Neuron (in vitro differentiated cells): Measurements from ENCODE around the gene ALG8.
"Not testable (repeated sequence)": the region's sequence is repeated elsewhere in the genome, so short reads cannot be mapped to it uniquely, and the experiment has no call there.

Experiments
- H2AFZ ChIP-seq: one replicate; pipeline ENCODE4 v1.6.1; 2013; ENCODE audit warnings: low read depth, mild to moderate bottlenecking, inconsistent platforms, low read length, moderate library complexity
- H3K27me3 ChIP-seq: one replicate; pipeline ENCODE4 v1.6.1; 2013; ENCODE audit warnings: low read length; ENCODE audit not compliant: insufficient read depth
- H3K36me3 ChIP-seq: one replicate; pipeline ENCODE4 v1.6.1; 2013; ENCODE audit warnings: low read length; ENCODE audit not compliant: insufficient read depth
- H3K4me1 ChIP-seq: one replicate; pipeline ENCODE4 v1.6.1; 2013; ENCODE audit warnings: low read length; ENCODE audit not compliant: insufficient read depth
- H3K4me3 ChIP-seq: 2 replicates; pipeline ENCODE4 v1.5.1; 2013; ENCODE audit warnings: mild to moderate bottlenecking, low read length, moderate library complexity
- H3K9me3 ChIP-seq: one replicate; pipeline ENCODE4 v1.6.1; 2013; ENCODE audit warnings: low read length

ALG8 gene

DNA sequence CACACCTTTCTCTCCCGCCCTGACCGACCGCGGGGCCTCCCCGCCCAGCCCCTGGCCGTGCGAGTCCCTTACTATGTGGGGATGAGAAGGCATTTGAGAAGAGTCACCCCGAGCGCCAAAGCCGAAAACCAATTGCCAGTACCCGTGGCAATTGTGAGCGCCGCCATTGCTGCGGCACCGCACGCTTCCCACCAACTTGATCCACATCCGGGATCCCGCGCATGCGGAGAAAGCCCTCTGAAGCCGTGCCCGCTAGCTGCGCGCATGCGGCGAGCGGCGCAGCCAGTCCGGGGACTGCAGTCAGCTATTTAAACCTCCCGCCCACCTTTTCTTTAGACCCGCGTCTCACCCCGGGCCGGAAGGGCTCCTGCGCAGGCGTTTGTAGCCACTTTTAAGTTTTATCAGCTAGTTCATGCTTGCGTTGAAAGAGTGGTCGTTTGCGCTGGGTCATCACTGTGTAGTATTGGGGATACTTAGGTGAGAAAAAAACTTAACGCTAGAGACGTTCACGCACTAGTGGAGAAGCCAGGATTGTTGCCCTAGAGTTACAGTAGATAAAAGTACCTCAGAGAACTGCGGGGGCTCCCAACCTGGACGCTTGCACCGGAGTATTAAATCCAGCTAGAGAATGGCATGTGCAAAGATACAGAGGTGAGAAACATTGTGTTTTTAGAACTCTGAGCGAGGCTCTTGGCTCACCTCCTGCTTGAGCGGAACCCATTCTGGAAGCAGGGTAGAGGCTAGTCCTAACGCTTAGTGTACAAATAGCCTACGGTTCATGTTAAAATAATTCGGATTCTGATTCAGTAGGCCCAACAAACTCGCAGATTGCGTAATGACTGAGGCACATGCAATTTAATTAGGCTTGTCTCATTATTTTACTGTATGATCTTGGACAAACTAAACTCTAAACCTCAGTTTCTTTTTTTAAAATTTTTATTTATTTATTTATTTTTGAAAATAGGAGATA lies at the start of gene ALG8:
Gene ALG8, minus strand, starts transcription at position 205 of the 970 bp plus-strand sequence. Its CDS starts 38 bp downstream, at position 167.
- H3K36me3 ChIP-seq = peaks cover 27% of the 10 kb centered on the region
- peak within 1 kb of the TSS; percentile 69 for H2AFZ ChIP-seq
- H3K4me3 ChIP-seq = peak within 1 kb of the TSS; percentile 73
- peaks cover 14% of the 10 kb centered on the region for H3K4me1 ChIP-seq
- H3K9me3 ChIP-seq = peaks cover 2% of the 10 kb centered on the region
- H3K27me3 ChIP-seq = no peaks in the 10 kb centered on the region

GRCh38 chr11:78188286-78189173 lies 49.1 kb upstream of the ALG8 start, which contains the start of the genes KCTD21 and USP35:
Gene KCTD21, minus strand, starts transcription at chr11:78188626. Its CDS starts 14,072 bp downstream, at chr11:78174554.
Gene USP35, plus strand, starts transcription at chr11:78188919. Its CDS starts 7,327 bp downstream, at chr11:78196246.
- Histone ChIP-seq H3K36me3 (no peaks in the 10 kb centered on the region), H3K27me3 (no peaks in the 10 kb centered on the region), H2AFZ (peak within 1 kb of the TSS; percentile 82), H3K4me3 (peak within 1 kb of the TSS; percentile 88), H3K9me3 (no peaks in the 10 kb centered on the region), H3K4me1 (peaks cover 30% of the 10 kb centered on the region)

DNA sequence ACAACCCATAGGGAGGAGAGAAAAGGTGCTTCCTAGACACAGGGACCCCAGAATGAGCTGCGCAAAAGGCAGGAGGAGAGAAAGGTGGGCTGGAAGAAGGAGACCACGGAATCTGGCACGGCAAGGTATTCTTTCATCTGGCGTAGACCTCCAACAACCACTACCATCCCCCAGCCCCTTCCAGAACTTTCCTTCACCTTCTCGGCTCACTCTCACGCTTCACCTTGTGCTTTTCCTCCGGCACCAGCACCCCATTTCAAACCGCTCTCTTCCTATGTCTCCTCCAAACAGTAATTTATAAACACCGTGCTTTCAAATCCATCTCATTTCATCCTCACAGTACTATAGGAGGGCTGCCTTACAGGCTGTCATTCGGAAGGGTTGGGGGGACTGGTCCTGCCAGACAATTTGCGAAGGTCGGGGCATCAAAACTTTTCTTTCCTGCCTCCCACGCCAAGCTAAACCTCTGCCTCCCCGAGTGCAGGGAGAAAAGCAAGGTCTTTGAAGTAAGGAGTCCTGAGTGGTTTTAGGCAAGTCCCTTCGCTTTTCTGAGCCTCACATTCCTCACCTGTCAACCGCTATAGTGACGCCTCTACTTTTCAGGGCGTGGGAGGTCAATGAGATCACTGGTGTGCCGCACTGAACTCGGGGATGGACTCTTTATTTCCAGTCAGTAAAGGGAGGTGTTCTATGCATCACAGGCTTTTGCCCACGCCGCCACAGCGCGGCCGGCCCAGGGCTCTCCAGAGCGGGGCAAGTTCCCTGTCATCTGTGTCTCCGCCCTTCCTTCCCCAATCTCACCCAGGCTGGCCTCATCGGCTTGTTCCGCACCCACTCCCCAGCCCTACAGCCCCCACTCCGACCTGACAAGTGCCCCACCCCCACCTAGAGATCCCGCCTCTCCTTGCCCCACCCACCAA lies 48.2 kb upstream of the ALG8 start:
- H3K4me3 ChIP-seq = peak overlapping the region; percentile 88
- no peaks in the 10 kb centered on the region for H3K9me3 ChIP-seq
- peaks cover 30% of the 10 kb centered on the region for H3K4me1 ChIP-seq
- no peaks in the 10 kb centered on the region for H3K36me3 ChIP-seq
- H3K27me3 ChIP-seq = no peaks in the 10 kb centered on the region
- H2AFZ ChIP-seq = peak overlapping the region; percentile 82

- Histone ChIP-seq H3K27me3 (no peaks in the 10 kb centered on the region), H3K4me1 (no peaks in the 10 kb centered on the region), H3K9me3 (no peaks in the 10 kb centered on the region), H3K36me3 (no peaks in the 10 kb centered on the region), H3K4me3 (no peak overlapping the region), H2AFZ (no peak overlapping the region)
These were observed 41.8 kb upstream of the ALG8 start for GRCh38 chr11:78181185-78181584.

- no peaks in the 10 kb centered on the region for H3K36me3 ChIP-seq
- no peaks in the 10 kb centered on the region for H3K27me3 ChIP-seq
- no peak overlapping the region for H3K4me3 ChIP-seq
- H3K9me3 ChIP-seq = no peaks in the 10 kb centered on the region
- H3K4me1 ChIP-seq = no peaks in the 10 kb centered on the region
- no peak overlapping the region for H2AFZ ChIP-seq
These were observed 41.3 kb upstream of the ALG8 start for GRCh38 chr11:78180751-78181150.

DNA sequence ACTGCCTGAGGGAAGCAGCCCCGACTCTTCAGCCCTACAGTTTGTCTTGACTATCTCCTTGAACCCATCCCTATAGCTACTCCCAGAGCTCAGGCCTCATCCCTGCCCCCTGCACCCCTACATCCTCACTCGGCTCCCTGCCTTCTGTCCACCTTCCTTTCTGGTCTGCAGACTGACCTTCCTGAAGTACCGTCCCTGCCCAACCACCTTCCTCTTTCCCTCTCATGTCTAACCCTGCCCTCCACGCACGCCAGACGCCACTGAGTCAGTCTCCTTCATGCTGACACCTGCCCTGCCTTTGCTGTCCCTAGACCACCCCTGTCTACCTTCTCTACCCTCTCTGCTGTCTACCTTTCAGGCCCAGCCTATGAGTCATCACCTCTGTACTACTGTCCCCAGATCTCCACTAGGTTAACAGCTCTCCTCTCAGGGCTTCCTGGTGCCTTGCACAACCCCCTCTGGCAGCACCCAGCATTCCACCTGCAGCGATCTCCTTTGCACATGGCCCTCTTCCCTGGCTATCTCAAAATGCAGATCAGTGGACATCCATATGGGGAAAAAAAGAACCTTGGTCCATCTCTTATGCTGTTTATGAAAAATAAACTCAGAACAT lies 40.1 kb upstream of the ALG8 start:
- Histone ChIP-seq H2AFZ (no peak overlapping the region), H3K27me3 (no peaks in the 10 kb centered on the region), H3K36me3 (no peaks in the 10 kb centered on the region), H3K4me3 (no peak overlapping the region), H3K9me3 (no peaks in the 10 kb centered on the region), H3K4me1 (no peaks in the 10 kb centered on the region)

GRCh38 chr11:78177216-78177615 lies 37.8 kb upstream of the ALG8 start:
- Histone ChIP-seq H3K27me3 (no peaks in the 10 kb centered on the region), H3K9me3 (peaks cover 4% of the 10 kb centered on the region), H2AFZ (no peak overlapping the region), H3K4me3 (no peak overlapping the region), H3K4me1 (no peaks in the 10 kb centered on the region), H3K36me3 (peaks cover 10% of the 10 kb centered on the region)

- Histone ChIP-seq H3K4me1 (no peaks in the 10 kb centered on the region), H3K9me3 (peaks cover 4% of the 10 kb centered on the region), H3K27me3 (no peaks in the 10 kb centered on the region), H3K4me3 (no peak overlapping the region), H2AFZ (no peak overlapping the region), H3K36me3 (peaks cover 14% of the 10 kb centered on the region)
These were observed 37.2 kb upstream of the ALG8 start for GRCh38 chr11:78176605-78177141.

- not testable (repeated sequence) for H2AFZ ChIP-seq, H3K9me3 ChIP-seq, H3K27me3 ChIP-seq, H3K4me3 ChIP-seq, H3K4me1 ChIP-seq
- H3K36me3 ChIP-seq = peaks cover 14% of the 10 kb centered on the region
These were observed 36.4 kb upstream of the ALG8 start for GRCh38 chr11:78175862-78176261.

GRCh38 chr11:78171951-78172350 lies 32.5 kb upstream of the ALG8 start:
- H3K4me3 ChIP-seq = no peak overlapping the region
- peaks cover 2% of the 10 kb centered on the region for H3K4me1 ChIP-seq

DNA sequence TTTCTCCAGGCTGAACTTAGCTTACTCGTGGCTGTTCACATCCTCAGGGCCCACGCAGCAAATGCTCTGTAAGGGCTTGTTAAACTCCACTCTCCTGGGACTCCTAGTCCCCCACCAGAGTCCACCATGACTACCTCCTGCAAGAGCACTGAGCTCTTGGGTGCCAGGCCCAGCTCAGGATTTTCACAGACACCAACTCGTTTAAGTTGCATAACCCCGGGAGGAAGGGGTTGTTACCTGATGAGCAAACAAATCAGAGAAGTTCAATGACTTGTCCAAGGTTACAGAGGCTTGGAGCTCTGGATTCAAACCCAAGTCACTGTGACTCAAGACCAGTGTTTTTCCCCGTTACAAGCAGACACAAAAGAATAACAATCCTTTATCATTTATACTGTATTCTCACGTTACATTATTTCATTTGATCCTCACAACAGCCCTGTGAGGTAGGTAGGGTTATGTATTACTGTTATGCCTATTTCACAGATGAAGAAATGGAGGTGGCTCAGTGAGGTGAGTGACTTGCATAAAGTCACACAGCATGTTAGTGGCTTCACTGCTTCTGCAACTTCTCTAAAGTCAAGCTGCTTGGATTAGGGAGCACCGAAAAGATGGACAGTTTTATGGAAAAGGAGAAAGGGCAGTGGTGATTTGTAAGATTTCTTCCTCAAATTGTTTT lies 31.6 kb upstream of the ALG8 start:
- Histone ChIP-seq H3K9me3 (peaks cover 4% of the 10 kb centered on the region), H3K36me3 (peaks cover 14% of the 10 kb centered on the region), H3K4me3 (no peak overlapping the region), H3K4me1 (peaks cover 3% of the 10 kb centered on the region), H3K27me3 (no peaks in the 10 kb centered on the region), H2AFZ (no peak overlapping the region)

More at GRCh38 chr11:78171951-78172350, 32.5 kb upstream of the ALG8 start:
- Histone ChIP-seq H2AFZ (no peak overlapping the region), H3K9me3 (peaks cover 4% of the 10 kb centered on the region), H3K36me3 (peaks cover 14% of the 10 kb centered on the region), H3K27me3 (no peaks in the 10 kb centered on the region)
